Epithelial cell of proximal tubule (primary cell): Measurements from ENCODE around the gene CMTM6. TPM values are rescaled to one million over a fixed set of nuclear protein-coding genes. Genes with fewer than 3 reads are reported as not detected.

ENCODE experiments used
- DNase-seq: peaks from one replicate; pipeline ENCODE4 v3.0.0-alpha.2; 2011; ENCODE audit warnings: low read depth
- H3K4me3 ChIP-seq: 2 replicates; pipeline ENCODE4 v1.5.1; 2011; ENCODE audit warnings: low read depth, mild to moderate bottlenecking, low read length
- total RNA-seq: library from RNA; depleted of rRNA; stranded (reverse); fragments of >200 nt; gene quantifications from 2 replicates; pipeline ENCODE4 v1.2.3, GENCODE V29; 2015
- TF ChIP-seq, protein P1 (sequence below): conservative IDR thresholded peaks from 2 replicates; pipeline ENCODE4 v1.5.1; 2012; ENCODE audit warnings: low read depth, mild to moderate bottlenecking, low read length

Gene CMTM6
- total RNA-seq, 1 donor from 2014 or later = 73.1 TPM

DNA sequence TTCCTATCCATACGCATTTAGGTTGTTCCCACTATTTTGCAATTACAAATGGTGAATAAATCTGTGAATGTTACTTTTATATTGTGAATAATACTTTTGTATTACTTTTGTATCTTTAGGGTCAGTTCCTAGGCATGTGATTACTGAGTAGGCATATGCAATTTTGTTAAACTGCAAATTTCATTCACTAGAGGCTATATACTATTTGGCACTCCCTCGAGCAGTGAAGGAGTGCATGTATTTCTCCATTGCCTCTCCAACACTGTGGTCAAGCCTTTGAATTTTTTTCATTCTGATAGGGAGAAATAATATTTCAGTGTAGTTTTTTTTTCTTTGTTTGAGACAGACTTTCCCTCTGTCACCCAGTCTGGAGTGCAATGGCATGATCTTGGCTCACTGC, 8.4 kb upstream of the CMTM6 start:
- TF ChIP-seq, protein P1, sequence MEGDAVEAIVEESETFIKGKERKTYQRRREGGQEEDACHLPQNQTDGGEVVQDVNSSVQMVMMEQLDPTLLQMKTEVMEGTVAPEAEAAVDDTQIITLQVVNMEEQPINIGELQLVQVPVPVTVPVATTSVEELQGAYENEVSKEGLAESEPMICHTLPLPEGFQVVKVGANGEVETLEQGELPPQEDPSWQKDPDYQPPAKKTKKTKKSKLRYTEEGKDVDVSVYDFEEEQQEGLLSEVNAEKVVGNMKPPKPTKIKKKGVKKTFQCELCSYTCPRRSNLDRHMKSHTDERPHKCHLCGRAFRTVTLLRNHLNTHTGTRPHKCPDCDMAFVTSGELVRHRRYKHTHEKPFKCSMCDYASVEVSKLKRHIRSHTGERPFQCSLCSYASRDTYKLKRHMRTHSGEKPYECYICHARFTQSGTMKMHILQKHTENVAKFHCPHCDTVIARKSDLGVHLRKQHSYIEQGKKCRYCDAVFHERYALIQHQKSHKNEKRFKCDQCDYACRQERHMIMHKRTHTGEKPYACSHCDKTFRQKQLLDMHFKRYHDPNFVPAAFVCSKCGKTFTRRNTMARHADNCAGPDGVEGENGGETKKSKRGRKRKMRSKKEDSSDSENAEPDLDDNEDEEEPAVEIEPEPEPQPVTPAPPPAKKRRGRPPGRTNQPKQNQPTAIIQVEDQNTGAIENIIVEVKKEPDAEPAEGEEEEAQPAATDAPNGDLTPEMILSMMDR = no peak
- DNase-seq = no peak
- no peak overlapping the region for H3K4me3 ChIP-seq

DNA sequence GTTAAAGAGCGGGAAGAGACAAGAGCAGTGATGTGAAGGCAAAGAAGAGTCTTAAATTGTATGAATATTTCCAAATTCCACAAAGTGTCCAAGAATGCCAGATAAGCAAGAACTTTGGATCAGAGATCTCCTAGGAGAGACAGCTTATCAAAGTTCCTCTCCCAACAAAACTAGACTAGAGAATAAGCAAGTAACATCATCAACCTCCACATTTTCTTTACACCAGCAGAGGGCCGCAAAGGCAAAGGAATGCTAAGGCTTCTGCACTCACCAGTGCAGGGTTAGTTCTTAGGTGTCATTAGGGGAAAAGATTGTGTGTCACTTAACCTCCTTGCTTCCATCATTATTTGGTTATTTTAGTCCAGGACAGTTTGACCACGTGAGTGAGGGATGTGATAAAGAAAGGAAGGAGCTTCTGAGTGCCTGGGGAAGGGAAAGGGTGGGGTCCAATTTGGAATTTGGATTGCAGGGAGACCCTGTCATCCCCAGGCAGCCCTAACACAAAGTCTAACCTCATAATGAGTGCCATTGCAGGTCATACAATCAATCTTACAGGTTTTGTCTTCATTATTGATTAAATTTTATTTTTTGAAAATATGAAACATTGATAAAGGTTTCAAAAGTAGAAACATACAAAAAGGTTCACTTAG, 7.5 kb upstream of the CMTM6 start:
- TF ChIP-seq, protein P1 = peak; percentile 84
- no peak overlapping the region for H3K4me3 ChIP-seq
- DNase-seq = no peak

DNA sequence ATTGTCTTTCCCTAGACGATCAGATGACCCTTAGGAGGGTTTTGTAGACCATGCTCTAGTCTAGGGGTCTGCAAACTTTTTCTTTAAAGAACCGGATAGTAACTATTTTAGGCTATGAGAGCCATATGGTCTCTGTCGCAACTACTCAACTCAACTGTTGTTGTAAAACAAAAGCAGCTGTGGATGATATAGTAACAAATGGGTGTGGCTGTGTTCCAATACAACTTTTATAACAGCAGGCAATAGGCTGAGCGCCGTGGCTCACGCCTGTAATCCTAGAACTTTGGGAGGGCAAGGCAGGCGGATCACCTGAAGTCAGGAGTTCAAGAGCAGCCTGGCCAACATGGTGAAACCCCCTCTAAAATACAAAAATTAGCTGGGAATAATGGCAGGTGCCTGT, 6.1 kb upstream of the CMTM6 start:
- DNase-seq = no peak
- TF ChIP-seq, protein P1 = no peak
- no peak overlapping the region for H3K4me3 ChIP-seq

- no peak for DNase-seq
- no peak overlapping the region for H3K4me3 ChIP-seq
- TF ChIP-seq, protein P1 = no peak
Measured at GRCh38 chr3:32506466-32506865, 3.8 kb upstream of the CMTM6 start.

GRCh38 chr3:32502946-32503286, 264 bp upstream of the CMTM6 start:
- TF ChIP-seq, protein P1 = no peak
- H3K4me3 ChIP-seq = peak overlapping the region; percentile 95
- DNase-seq = no peak

GRCh38 chr3:32501783-32502117, 902 bp downstream of the CMTM6 start:
- TF ChIP-seq, protein P1 = no peak
- no peak for DNase-seq
- H3K4me3 ChIP-seq = peak overlapping the region; percentile 95
